ENCODE results near the gene RNF217.
"Not testable (repeated sequence)": the region's sequence is repeated elsewhere in the genome, so short reads cannot be mapped to it uniquely, and the experiment has no call there.

The RNF217 gene

DNA sequence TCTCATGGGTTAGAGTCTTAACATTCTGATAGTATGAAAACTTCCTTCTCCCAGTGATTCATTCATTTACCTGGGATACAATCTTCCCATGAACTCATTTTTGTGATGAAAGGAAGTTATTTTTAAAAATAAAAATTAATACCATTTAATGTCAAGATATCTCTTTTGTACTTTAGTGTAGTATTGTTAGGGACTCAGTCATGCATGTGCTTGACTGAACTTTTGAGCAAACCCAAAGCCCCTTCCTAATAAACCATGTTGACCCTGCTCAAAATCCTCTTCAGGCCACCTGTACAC lies 52.4 kb downstream of the RNF217 start:
- DNase-seq = no peak

DNA sequence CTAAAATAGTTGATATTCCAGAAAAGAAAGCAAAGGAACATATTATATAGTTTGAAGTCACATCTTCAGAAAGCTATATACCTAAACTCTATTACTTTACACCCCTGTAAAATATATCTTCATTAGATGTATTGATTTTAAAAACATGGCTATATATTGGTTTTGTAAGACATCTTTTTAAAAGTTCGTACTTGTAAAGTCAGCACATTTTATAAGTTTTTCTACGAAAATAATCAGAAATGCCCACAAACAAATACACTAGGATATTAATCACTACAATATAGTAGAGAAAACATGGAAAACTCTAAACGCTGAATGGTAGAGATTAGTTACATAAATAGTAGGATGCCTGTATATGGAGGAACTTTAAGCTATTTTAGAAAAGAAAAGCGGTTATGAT lies 52.9 kb downstream of the RNF217 start:
- no peak for DNase-seq

DNA sequence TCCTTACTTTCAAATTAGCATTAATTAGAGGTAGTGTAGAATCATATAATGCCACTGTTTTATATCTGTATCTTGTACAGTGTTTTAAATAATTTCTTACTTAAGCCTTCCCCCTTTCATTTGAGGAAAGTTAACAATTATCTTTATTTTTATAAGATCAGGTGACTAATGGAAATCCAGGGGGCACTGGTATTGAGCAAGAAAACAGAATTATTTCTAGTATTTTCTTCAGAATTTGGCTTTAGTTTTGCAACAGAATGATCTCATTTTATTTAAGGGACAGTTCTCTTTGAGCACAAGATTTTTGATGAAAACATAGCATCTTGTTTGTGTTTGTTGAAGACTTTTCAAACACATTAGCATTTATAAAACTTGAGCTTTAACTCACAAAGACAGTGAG lies 55.9 kb downstream of the RNF217 start:
- no peak for DNase-seq

DNA sequence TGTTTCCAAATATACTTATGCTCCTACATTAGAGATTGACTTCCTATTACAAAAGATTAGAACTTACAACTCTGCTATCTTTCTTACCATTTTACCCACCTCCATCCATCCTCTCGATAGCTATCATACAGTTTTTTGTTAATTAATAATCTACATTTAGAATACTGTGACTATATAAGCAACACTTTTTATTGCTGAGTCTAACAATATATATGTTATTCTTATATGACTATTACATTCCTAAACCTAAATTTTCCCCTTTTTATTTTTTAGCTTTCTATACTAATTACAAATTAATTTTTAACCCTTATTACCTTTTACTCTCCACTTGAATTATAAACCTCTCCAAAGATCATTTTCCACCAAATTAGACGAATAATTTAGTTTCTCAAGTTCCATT lies 57.0 kb downstream of the RNF217 start:
- no peak for DNase-seq

DNA sequence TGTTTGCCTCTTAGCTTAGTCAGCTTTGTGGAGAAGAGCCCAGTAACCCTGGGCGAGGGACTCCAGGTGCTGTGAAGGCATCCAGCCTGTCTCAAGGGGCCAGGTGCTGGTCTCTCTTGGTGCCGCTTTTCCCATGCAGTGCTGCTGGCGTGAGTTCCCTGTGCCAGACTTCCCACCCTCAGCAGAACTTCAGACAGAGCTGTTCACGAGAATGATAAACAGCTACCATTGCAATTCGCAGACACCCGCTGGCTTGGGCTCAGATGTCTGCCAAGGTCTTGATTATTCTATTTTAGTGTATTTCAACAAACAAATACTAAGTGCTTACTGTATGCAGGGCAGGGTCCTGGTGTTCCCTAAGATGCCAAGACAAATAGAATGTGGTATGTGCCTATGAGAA lies 57.7 kb downstream of the RNF217 start:
- no peak for DNase-seq

DNA sequence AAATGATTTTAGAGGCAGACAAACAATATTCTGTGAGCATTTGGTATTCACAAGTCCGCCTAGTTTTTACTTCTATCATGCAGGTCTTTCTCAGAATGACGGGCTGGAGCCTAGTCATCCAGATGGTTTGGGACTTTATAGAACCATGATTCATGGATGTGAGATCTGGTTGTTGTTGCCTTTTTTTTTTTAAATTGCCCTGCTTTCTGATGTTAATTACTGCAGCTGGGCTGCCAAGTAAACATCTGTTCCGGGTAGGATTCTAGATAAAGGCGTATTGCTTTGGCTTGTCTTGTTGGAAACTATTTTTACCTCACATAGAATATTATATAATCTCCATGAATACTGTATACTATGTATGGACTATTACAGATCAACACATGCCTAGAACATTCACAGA lies 58.1 kb downstream of the RNF217 start:
- DNase-seq = no peak

DNA sequence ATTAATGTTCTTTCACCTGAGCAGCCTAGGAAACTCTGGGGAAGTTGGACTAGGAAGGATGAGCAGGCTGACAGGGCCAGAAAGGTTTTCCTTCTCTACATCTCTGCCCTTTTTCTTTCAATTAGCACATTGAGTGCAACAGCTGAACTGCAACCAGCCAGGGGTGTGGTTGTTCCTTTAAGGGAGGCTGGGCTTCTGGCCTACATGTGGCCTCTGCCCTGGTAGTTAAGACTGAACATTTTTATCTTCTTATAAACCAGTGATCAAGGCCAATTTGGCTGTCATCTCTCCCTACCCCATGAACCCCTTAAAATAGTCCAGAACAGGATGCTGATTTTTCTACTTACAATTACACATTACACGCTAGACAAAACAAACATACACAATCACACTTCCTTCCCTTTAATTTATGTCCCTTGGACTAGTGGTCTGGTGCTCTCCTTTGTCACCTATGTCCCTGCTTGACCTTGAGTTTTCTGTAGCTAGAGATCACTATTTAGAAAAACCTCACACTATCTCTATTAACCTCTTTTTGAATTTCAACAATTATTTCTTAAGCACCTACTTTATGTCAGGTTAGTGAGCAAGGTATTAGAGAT lies 60.3 kb downstream of the RNF217 start:
- no peak for DNase-seq

DNA sequence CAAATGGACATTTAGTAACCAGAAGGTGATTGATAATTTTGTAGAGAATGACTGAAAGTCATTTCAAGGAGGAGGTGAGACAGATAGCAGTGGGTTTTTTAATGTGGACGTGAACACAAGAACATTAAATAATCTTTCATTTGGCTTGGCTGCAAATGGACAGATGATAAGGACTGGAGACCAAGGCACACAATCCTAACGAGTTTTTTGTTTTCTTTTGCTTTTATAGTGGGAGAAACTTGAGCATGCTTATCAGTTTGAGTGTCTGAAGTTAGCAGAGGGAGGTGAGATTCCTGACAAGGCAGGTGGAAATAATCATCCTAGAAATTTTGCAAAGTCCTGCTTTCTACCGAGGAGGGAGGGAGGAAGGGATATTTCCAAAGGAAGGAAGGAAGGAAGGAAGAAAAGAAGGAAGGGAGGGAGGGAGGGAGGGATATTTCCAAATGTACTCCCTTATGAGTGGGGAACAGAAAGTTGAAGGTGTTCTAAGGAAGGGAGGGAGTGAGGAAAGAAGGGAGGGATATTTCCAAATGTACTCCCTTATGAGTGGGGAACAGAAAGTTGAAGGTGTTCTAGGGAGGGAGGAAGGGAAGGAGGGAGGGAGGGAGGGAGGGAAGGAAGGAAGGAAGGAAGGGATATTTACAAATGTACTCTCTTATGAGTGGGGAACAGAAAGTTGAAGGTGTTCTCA lies 63.1 kb downstream of the RNF217 start:
- no peak for DNase-seq

DNA sequence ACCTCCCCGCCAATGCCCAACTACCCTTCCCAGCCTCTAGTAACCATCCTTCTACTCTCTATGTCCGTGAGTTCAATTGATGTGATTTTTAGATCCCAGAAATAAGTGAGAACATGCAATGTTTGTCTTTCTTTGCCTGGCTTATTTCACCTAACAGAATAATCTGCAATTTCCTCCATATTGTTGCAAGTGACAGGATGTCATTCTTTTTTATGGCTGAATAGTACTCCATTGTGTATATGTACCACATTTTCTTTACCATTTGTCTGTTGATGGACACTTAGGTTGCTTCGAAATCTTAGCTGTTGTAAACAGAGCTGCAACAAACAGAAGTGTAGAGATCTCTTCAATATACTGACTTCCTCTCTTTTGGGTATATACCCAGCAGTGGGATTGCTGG lies 65.0 kb downstream of the RNF217 start:
- DNase-seq = no peak

DNA sequence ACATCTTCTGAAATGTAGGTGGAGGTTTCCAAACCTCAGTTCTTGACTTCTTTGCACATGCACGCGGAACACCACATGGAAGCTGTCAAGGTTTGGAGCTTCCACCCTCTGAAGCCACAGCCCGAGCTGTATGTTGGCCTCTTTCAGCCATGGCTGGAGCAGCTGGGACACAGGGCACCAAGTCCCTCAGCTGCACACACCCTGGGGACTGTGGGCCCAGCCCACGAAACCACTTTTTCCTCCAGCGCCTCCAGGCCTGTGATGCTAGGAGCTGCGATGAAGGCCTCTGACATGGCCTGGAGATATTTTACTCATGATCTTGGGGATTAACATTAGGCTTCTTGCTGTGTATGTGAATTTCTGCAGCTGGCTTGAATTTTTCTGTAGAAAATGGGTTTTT lies 68.7 kb downstream of the RNF217 start:
- no peak for DNase-seq

DNA sequence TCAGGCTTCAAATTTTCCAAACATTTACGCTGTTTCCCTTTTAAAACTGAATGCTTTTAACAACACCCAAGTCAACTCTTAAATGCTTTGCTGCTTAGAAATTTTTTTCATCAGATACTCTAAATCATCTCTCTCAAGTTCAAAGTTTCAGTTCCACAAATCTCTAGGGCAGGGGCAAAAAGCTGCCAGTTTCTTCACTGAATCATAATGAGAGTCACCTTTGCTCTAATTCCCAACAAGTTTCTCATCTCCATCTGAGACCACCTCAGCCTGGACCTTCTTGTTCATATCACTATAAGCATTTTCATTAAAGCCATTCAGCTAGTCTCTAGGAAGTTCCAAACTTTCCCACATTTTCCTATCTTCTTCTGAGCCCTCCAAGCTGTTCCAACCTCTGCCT lies 69.1 kb downstream of the RNF217 start:
- DNase-seq = no peak

DNA sequence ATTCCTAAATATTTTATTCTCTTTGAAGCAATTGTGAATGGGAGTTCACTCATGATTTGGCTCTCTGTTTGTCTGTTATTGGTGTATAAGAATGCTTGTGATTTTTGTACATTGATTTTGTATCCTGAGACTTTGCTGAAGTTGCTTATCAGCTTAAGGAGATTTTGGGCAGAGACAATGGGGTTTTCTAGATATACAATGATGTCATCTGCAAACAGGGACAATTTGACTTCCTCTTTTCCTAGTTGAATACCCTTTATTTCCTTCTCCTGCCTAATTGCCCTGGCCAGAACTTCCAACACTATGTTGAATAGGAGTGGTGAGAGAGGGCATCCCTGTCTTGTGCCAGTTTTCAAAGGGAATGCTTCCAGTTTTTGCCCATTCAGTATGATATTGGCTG lies 72.7 kb downstream of the RNF217 start:
- DNase-seq = not testable (repeated sequence)

DNA sequence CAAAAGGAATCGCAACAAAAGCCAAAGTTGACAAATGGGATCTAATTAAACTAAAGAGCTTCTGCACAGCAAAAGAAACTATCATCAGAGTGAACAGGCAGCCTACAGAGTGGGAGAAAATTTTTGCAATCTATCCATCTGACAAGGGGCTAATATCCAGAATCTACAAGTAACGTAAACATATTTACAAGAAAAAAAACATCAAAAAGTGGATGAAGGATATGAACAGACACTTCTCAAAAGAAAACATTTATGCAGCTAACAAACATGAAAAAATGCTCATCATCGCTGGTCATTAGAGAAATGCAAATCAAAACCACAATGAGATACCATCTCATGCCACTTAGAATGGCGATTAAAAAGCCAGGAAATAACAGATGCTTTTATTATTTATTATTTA lies 74.2 kb downstream of the RNF217 start:
- DNase-seq = not testable (repeated sequence)

DNA sequence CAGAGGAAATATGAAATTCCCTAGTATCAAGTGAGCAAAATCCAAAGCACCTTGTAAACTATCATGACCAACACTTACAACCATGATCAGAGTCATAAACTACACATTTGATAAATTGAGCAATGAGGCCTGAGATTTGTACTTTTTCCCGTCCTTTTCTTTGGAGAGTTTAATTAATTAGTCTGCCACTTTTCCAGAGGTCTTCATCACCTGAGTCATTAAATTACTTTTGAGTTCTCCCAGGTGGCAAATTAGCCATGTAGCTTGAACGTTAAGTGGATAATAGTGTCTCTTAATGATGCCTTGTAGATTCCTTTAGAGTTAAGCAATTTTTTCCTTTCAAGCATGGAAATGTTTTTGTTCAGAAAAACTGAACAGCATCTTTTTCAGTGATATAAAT lies 75.6 kb downstream of the RNF217 start:
- DNase-seq = no peak

DNA sequence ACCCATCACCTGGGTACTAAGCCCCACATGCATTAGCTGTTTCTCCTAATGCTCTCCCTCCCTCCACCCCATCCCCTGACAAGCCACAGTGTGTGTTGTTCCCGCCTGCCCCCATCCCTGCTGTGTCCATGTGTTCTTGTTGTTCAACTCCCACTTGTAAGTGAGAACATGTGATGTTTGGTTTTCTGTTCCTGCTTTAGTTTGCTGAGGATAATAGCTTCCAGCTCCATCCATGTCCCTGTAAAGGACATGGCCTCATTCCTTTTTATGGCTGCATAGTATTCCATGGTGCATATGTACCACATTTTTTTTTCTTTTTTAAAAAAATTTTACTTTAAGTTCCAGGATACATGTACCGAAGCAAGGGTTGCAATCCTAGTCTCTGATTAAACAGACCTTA lies 76.7 kb downstream of the RNF217 start:
- no peak for DNase-seq

DNA sequence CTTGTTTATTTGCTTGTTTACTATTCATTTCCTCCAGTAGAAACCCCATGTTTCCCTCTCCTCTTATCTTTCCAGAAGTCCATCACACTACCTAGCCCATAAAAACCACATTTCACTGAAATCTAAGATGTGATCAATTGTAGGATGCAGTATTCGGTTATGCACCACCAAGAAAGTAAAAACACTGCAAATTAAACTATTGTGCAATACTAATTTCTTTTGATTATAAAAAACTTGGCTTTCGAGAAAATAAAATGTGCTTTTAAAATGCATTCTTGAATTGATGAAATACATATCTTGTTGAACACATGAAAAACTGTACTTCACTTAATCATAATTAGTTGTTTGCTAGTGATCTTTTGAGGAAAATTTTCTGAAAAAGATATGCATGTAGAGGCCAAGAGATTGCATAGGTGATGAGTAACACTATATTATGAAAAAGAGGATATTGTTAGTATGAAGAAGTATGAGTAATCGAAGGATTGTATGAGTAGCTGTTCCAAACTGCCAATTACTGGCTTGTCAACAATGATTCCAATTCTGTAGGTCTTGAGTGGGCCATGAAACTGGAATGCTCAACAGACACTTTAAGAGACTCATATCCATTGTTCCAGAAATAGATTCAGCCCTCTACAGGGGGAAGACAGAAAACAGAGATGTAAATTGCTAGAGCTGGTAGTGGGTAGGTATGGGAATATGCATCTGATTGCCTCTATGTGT lies 79.7 kb downstream of the RNF217 start:
- no peak for DNase-seq

DNA sequence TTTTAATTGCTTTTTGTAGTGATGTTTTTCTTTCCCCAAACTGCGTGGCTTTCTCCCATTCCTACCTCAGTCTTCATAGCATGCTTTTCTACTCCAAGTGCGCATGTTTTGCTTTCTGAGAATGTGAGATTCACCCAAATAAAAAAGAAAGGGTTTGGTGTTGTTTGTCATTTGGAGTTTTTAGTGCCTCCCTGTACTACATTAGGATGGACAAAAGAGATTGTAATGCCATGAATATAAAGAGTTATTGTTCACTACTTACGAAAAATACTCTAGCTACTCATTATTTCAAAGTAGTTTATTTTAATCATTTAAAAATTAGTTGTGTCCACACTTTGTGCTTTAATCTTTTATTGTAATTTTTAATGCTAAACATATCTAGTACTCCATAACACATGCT lies 81.8 kb downstream of the RNF217 start:
- DNase-seq = no peak

DNA sequence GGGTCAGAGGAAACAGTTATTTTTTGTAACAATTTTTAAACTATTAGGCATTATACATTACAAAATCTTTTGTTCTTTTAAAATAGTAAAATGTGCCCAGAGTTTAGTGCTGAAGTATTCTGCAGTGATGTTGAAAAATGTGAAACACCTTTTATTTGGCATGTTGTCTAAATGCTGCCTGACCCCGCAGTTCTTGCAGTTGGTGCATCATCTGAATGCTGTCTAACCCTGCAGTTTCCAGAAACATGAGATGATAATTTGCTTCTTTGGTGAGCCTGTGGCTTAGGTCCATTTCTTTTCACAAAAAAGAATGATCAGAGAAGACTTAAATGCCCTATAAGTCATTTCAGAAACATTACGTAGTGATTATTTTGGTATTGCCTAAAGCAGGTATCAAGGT lies 82.4 kb downstream of the RNF217 start:
- DNase-seq = no peak

DNA sequence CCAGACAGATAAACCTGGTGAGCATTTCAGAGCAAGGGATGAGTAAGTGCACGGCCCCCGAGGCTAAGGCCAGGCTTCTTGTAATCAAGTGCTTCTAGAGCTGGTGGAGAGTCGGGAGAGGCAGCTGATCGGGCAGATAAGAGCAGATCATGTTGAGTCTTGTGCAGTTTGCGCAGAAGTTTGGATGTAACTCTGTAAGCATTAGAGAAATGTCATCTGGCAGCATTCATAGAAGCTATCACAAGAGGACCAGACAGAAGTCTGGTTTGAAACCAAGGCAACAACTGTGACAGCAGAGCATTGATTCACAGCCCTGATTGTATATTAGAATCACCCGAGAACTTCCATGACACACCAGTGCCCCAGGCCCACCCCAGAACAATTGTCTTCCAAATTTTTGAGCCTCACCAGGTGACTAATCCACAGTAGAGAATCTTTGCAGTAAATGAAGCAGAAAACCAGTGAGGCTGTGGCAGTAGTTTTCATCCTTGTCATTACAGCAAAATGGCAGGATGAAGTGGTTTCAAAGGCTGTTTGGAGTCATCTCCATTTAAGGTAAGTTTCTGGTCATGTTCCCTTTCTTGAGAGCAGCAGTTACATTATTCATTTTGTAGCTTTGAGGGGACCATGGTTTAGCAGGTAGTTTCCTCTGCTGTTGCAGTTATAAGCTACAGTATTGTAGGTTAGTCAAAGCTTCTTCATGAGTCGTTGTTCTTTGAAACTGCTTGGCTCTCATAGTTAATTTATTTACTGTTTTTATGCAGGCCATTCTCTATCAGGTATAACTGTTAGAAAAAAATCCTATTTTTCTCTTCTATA lies 84.1 kb downstream of the RNF217 start:
- DNase-seq = no peak

DNA sequence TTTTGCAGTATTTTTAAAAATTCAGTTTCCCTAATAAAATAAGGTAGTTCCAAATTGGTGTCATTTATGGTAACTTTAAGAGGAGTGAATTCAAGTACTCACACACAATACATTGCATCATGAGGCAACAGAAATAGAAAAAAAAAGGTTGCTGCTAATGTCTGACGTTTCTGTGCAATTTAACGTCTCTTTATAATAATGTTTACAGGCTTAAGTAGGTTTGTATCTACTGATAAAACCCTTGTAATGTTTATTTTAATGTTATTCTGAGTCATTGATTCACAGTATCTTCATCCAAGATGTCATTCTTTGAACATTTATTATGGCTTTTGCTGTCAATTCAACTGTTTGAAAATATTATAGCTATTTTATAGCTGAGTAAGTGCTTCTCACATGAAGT lies 86.0 kb downstream of the RNF217 start:
- DNase-seq = no peak

DNA sequence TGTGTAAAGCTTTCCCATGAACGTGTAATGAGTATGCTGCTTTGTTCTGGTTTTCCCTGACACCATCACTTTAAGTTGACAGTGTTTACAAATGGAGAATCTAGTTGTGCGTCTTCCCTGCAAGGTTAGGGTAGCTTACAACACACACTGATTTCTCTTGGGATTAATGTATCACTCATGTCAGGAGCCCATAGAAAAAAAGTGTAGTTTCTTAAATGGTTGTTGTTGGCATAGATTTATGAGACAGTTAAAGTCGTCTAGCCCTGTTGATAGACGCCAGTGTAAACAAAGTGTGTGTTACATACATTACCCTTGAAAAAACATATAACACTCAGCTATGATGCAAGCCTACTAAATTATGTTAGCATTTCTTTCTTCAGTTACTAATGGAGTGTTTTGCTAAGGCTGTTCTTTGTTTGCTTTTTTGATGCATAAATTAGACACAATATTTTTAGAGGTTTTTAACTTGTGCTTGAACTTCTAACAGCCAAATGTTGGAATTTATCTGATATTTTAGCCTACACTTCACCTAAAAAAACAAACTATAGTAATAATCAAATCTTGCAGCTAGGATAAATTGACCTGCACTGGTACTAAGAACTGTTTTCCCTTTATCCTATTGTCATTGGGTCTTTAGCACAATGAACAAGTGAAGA lies 88.6 kb downstream of the RNF217 start:
- DNase-seq = peak; percentile 13

DNA sequence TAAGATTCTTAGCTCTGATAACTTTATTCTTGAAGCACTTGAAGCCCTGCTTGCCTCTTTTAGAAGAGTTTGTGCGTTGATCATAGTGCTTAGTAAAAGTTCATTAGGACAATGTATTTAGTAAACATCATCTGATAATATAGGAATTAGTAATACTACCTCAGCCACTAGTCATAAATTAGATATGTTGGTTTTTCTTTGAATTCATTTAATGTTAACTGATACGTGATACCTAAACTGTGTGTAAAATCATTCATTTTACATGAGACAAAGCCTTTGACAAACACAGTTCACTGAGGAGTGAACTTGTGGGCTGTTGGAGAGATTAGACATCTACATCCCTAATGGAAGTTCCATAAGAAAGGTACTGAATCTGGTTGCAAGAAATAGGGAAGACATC lies 91.6 kb downstream of the RNF217 start:
- DNase-seq = no peak

DNA sequence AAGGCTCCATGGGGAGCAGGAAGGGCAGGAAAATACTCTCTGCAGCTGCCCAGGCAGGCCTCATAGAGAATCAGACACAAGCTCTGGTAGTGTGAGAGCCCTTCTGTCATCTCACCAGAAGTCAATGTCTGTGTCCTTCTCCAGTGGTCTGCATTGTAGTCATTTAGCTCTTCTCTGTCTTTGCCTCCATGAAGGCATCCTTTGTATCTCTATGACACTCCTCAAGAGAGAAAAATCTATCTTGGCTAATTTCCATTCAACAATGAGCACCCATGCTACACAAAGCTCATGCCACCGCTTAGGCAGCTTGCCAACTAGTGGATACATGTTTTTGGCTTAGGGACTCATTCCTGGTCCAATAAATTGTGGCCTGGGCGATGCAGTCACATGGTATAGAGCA lies 92.1 kb downstream of the RNF217 start:
- no peak for DNase-seq
